Neuronal stem cell (in vitro differentiated cells): Measurements from ENCODE around the gene PTPRO.

Source experiments
- DNase-seq: peaks from one replicate; pipeline ENCODE4 v3.0.0-alpha.2; 2013; ENCODE audit warnings: low spot score
- H2AFZ ChIP-seq: one replicate; pipeline ENCODE4 v1.6.1; 2013; ENCODE audit warnings: mild to moderate bottlenecking, low read length, inconsistent platforms
- H2AK5ac ChIP-seq: 2 replicates; pipeline ENCODE4 v1.6.1; 2013; ENCODE audit warnings: low read depth, mild to moderate bottlenecking, inconsistent platforms, low read length, moderate library complexity, mixed read lengths
- H2BK120ac ChIP-seq: 2 replicates; pipeline ENCODE4 v1.6.1; 2013; ENCODE audit warnings: low read depth, mild to moderate bottlenecking, inconsistent platforms, low read length, moderate library complexity, mixed read lengths
- H2BK12ac ChIP-seq: one replicate; pipeline ENCODE4 v1.6.1; 2013; ENCODE audit warnings: low read length, inconsistent platforms
- H2BK15ac ChIP-seq: 2 replicates; pipeline ENCODE4 v1.6.1; 2013; ENCODE audit warnings: mild to moderate bottlenecking, low read length, inconsistent platforms, mixed read lengths
- H2BK5ac ChIP-seq: one replicate; pipeline ENCODE4 v1.6.1; 2013; ENCODE audit warnings: inconsistent platforms, mild to moderate bottlenecking, low read length, moderate library complexity
- H3K14ac ChIP-seq: one replicate; pipeline ENCODE4 v1.6.1; 2013; ENCODE audit warnings: low read length, inconsistent platforms
- H3K18ac ChIP-seq: 2 replicates; pipeline ENCODE4 v1.6.1; 2013; ENCODE audit warnings: low read length, inconsistent platforms
- H3K23ac ChIP-seq: 2 replicates; pipeline ENCODE4 v1.6.1; 2013; ENCODE audit warnings: low read depth, mild to moderate bottlenecking, mixed read lengths, low read length, inconsistent platforms; ENCODE audit not compliant: poor library complexity
- H3K27ac ChIP-seq: replicated peaks from 3 replicates; pipeline ENCODE4 v1.5.1; 2013; ENCODE audit warnings: low read length, inconsistent platforms
- H3K27me3 ChIP-seq, 3 experiments: 2 replicates each; pipeline ENCODE4 v1.6.1; 2013; ENCODE audit warnings: low read length in 3 of 3, mild to moderate bottlenecking in 2 of 3, inconsistent platforms in 1 of 3, low read depth in 1 of 3, mixed read lengths in 1 of 3, moderate library complexity in 1 of 3; ENCODE audit not compliant: control insufficient read depth in 3 of 3, insufficient read depth in 3 of 3
- H3K36me3 ChIP-seq, 2 donors: replicated peaks in 1 of 2; 2 replicates each; pipeline ENCODE4 v1.6.1; 2013; ENCODE audit warnings: low read length in 2 of 2; ENCODE audit not compliant: control insufficient read depth in 2 of 2, insufficient read depth in 2 of 2
- H3K4ac ChIP-seq: 2 replicates; pipeline ENCODE4 v1.6.1; 2013; ENCODE audit warnings: inconsistent platforms, mild to moderate bottlenecking, low read length, moderate library complexity
- H3K4me1 ChIP-seq, 2 donors: 1 replicate in 1 of 2; 2 replicates in 1 of 2; pipeline ENCODE4 v1.6.1; 2013; ENCODE audit warnings: low read length in 2 of 2, low read depth in 1 of 2; ENCODE audit not compliant: control insufficient read depth in 2 of 2, insufficient read depth in 1 of 2
- H3K4me2 ChIP-seq: one replicate; pipeline ENCODE4 v1.6.1; 2013; ENCODE audit warnings: mild to moderate bottlenecking, low read length, inconsistent platforms; ENCODE audit not compliant: insufficient read depth, poor library complexity, severe bottlenecking
- H3K4me3 ChIP-seq, 2 donors: 2 replicates each; pipeline ENCODE4 v1.5.1; 2013; ENCODE audit warnings: low read length in 2 of 2, mild to moderate bottlenecking in 2 of 2, inconsistent platforms in 1 of 2, moderate library complexity in 1 of 2
- H3K79me1 ChIP-seq: one replicate; pipeline ENCODE4 v1.6.1; 2013; ENCODE audit warnings: low read depth, mild to moderate bottlenecking, inconsistent platforms, low read length, moderate library complexity
- H3K9ac ChIP-seq: one replicate; pipeline ENCODE4 v1.6.1; 2013; ENCODE audit warnings: mild to moderate bottlenecking, low read depth, low read length, inconsistent platforms; ENCODE audit not compliant: poor library complexity
- H3K9me3 ChIP-seq, 2 donors: replicated peaks in 1 of 2; 2 replicates each; pipeline versions ENCODE3 to v1.6.1; 2013; ENCODE audit warnings: low read length in 2 of 2, mild to moderate bottlenecking in 2 of 2, inconsistent platforms in 1 of 2, low read depth in 1 of 2, mixed read lengths in 1 of 2, moderate library complexity in 1 of 2; ENCODE audit not compliant: control insufficient read depth in 2 of 2, insufficient read depth in 1 of 2
- H4K8ac ChIP-seq: one replicate; pipeline ENCODE4 v1.6.1; 2013; ENCODE audit warnings: low read depth, mild to moderate bottlenecking, inconsistent platforms, low read length, moderate library complexity
- H4K91ac ChIP-seq: one replicate; pipeline ENCODE4 v1.6.1; 2013; ENCODE audit warnings: low read length, low read depth, mild to moderate bottlenecking, inconsistent platforms; ENCODE audit not compliant: poor library complexity
- WGBS, 2 donors: extraction: QIAGEN DNeasy Blood & Tissue Kit; methylation state at CpG; one replicate each; pipeline ENCODE4 v1.1.7; 2013; ENCODE audit warnings: missing lambda C conversion rate in 2 of 2, mixed read lengths in 1 of 2; ENCODE audit not compliant: insufficient read length in 2 of 2, insufficient replicate concordance in 1 of 2; ENCODE audit errors: extremely low coverage in 2 of 2; 5-methylcytosine and 5-hydroxymethylcytosine counted together

The PTPRO gene

DNA sequence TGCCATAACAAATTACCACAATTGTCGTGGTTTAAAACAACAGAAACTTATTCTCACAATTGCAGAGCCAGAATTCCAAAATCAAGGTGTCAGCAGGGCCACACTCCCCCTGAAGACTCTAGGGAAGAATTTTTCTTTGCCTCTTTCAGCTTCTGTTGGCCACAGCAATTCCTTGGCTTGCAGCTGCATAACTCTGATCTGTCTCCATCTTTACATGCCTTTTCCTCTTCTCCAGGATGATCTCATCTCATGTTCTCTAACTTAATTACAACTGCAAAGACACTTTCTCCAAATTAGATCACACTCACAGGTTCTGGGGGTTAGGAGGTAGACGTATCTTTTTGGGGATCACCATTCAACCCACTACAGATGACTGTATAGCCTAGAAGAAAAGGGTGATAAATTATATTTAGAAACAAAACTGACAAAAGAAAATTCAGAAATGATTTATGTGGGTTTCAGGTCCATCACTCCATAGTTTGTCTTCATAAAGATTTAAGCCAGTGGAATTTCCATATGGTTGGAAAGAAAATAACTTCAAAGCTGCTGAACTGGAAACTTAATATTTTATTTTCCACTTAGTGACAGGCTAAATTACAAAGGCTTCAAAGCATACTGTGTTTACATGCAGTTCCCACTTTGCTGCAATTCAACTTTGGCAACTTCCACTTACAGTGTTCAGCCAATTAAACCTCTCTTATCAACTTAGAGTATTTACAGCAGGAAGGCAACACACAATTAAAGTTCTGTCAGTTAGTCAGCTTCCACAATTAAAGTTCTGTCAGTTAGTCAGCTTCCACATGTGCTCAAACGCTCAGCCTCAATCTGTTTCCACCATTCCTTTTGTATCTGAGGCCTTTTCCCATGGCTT is 253.6 kb downstream of the PTPRO start:
- Histone ChIP-seq H3K79me1 (no peaks in the 10 kb centered on the region), H2BK5ac (no peak overlapping the region), H4K8ac (no peak overlapping the region), H3K4me3 (no peak overlapping the region), H3K18ac (no peak overlapping the region), H3K36me3 (no peaks in the 10 kb centered on the region), H2AK5ac (no peak overlapping the region), H2AFZ (no peak overlapping the region), H3K4me1 (peaks cover 0 to 2% of the 10 kb centered on the region in 2 donors), H3K23ac (no peak overlapping the region), H3K9ac (no peak overlapping the region), H4K91ac (no peak overlapping the region), H2BK15ac (no peak overlapping the region), H3K9me3 (no peaks in the 10 kb centered on the region), H3K14ac (no peak overlapping the region), H3K27ac (no peak overlapping the region), H3K4ac (no peak overlapping the region), H2BK120ac (no peak overlapping the region), H3K4me2 (no peak overlapping the region), H3K27me3 (peaks cover 0 to 16% (median 0%) of the 10 kb centered on the region in 3 experiments), H2BK12ac (no peak overlapping the region)
- WGBS, 2 donors: no CpG with 5 or more reads among the region's 3 CpGs
- DNase-seq: no peak

DNA sequence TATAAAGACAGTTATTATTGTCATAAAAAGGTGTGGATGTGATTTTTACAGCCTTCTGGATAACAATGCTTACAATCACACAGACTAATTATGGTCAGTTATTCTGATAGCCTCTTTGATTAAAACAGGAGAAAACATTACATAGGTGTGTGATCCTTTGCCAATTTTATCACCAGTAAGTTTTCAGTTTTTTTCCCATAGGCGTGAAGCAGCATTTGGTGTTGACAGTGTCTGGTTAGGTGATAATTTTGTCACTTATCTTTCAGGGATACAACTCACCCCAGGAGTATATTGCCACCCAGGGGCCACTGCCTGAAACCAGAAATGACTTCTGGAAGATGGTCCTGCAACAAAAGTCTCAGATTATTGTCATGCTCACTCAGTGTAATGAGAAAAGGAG is 258.1 kb downstream of the PTPRO start:
- no CpG with 5 or more reads among the region's 1 CpG for WGBS, 2 donors
- Histone ChIP-seq H3K9ac (no peak overlapping the region), H2BK120ac (no peak overlapping the region), H3K79me1 (no peaks in the 10 kb centered on the region), H3K36me3 (no peaks in the 10 kb centered on the region), H3K4me3 (no peak overlapping the region), H3K23ac (no peak overlapping the region), H2BK5ac (no peak overlapping the region), H2AFZ (no peak overlapping the region), H2BK12ac (no peak overlapping the region), H4K91ac (no peak overlapping the region), H3K4ac (no peak overlapping the region), H3K27ac (no peak overlapping the region), H3K9me3 (peaks cover 0 to 2% of the 10 kb centered on the region in 2 donors), H3K4me1 (no peaks in the 10 kb centered on the region), H3K18ac (no peak overlapping the region), H2BK15ac (no peak overlapping the region), H4K8ac (no peak overlapping the region), H2AK5ac (no peak overlapping the region), H3K14ac (no peak overlapping the region), H3K27me3 (peaks cover 0 to 10% (median 0%) of the 10 kb centered on the region in 3 experiments), H3K4me2 (no peak overlapping the region)
- DNase-seq: no peak

DNA sequence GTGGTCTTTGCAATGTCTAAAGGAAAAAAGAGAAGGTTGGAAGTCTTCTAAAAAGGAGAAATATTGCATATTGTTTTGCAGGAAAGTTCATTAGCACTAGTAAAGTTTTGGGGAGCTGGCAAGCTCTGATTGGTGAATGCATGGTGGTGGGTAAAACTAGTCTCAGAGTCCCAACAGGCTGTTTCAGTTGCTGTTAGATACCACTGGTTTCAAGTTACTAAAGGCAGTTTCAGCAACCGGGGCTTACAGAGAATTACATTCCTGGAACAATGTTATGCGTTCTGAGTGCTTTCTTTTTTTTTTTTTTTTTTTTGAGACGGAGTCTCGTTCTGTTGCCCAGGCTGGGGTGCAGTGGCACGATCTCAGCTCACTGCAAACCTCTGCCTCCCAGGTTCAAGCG is 258.7 kb downstream of the PTPRO start:
- Histone ChIP-seq H3K14ac (no peak overlapping the region), H2AFZ (no peak overlapping the region), H3K4me1 (no peaks in the 10 kb centered on the region), H3K18ac (no peak overlapping the region), H3K27me3 (peaks cover 0 to 8% (median 0%) of the 10 kb centered on the region in 3 experiments), H4K91ac (no peak overlapping the region), H4K8ac (no peak overlapping the region), H2AK5ac (no peak overlapping the region), H3K36me3 (no peaks in the 10 kb centered on the region), H2BK15ac (no peak overlapping the region), H3K4me2 (no peak overlapping the region), H3K9ac (no peak overlapping the region), H2BK5ac (no peak overlapping the region), H3K27ac (no peak overlapping the region), H2BK120ac (no peak overlapping the region), H3K79me1 (no peaks in the 10 kb centered on the region), H3K9me3 (peaks cover 0 to 2% of the 10 kb centered on the region in 2 donors), H2BK12ac (no peak overlapping the region), H3K23ac (no peak overlapping the region), H3K4ac (no peak overlapping the region), H3K4me3 (no peak overlapping the region)
- no CpG with 5 or more reads among the region's 6 CpGs for WGBS, 2 donors
- no peak for DNase-seq

DNA sequence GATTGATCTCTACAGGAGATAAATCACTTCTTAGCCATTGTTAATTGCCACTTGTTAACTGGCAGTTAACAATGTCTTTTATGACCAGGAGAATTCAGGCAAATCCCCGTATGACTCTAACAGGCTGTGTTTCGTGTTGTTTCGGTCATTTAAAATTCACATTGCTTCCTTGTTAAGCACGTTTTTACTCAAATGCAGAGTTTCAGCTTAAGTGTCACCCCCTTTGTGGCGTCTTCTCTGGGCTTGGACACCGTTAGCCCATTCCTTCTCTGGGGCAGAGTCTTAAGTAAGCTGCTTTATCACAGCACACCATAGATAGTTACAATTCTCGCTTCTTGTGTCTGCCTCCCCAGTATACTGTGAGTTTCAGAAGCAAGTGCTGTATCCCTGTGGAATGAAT is 261.5 kb downstream of the PTPRO start:
- no peaks in the 10 kb centered on the region for H3K36me3 ChIP-seq

More for the DNA sequence above, 261.5 kb downstream of the PTPRO start:
- no peak overlapping the region for H2BK15ac ChIP-seq
- no peak overlapping the region for H4K8ac ChIP-seq
- H3K4ac ChIP-seq: no peak overlapping the region
- H3K18ac ChIP-seq: no peak overlapping the region
- no peak overlapping the region for H3K9ac ChIP-seq
- H3K23ac ChIP-seq: no peak overlapping the region
- no peak overlapping the region for H3K4me3 ChIP-seq
- H2AFZ ChIP-seq: no peak overlapping the region
- H3K14ac ChIP-seq: no peak overlapping the region
- DNase-seq: no peak
- peaks cover 0 to 2% of the 10 kb centered on the region in 2 donors for H3K4me1 ChIP-seq
- H3K79me1 ChIP-seq: no peaks in the 10 kb centered on the region
- H3K9me3 ChIP-seq: peaks cover 0 to 2% of the 10 kb centered on the region in 2 donors
- no peak overlapping the region for H4K91ac ChIP-seq
- H2BK5ac ChIP-seq: no peak overlapping the region
- no peak overlapping the region for H2BK120ac ChIP-seq
- no peak overlapping the region for H3K4me2 ChIP-seq
- WGBS, 2 donors: no CpG with 5 or more reads among the region's 7 CpGs
- H2BK12ac ChIP-seq: no peak overlapping the region
- H2AK5ac ChIP-seq: no peak overlapping the region
- peak overlapping the region; percentile 36 for H3K27ac ChIP-seq
- H3K27me3 ChIP-seq: peaks cover 0 to 6% (median 0%) of the 10 kb centered on the region in 3 experiments
